Measurements from ENCODE around the gene PKN2.

GRCh38 chr1:88634538-88634937 is 49.5 kb upstream of the PKN2 start:
- TF ChIP-seq CTCF (conservative IDR thresholded peaks at IDR 0.05 in 1 of 2, IDR thresholded peaks at IDR 0.05 in 1 of 2; ENCODE audit: low read depth in 1 of 2, low read length in 2 of 2) (no peak), EZH2 (IDR thresholded peaks at IDR 0.05; ENCODE audit: low read length, missing control alignments) (no peak)

All from fibroblast of lung (primary cell).